Stimulated activated CD8-positive, alpha-beta memory T cell treated with anti-CD3 and anti-CD28 coated beads, Interleukin-12 subunit alpha, Interleukin-12 subunit beta, amount 100 ng/mL, for 1 hour (primary cell): ENCODE results near the gene ATAD5.
"Not testable (repeated sequence)": the region's sequence is repeated elsewhere in the genome, so short reads cannot be mapped to it uniquely, and the experiment has no call there.

Source experiments
- DNase-seq: peaks from one replicate; pipeline ENCODE4 v3.0.0-alpha.2; 2020; ENCODE audit warnings: low read depth

Gene ATAD5

GRCh38 chr17:30824002-30824355, 7.8 kb upstream of the ATAD5 start:
- no peak for DNase-seq

GRCh38 chr17:30824356-30825145, 7.2 kb upstream of the ATAD5 start, which contains the start of gene CRLF3:
Gene CRLF3 (minus strand): TSS chr17:30824692. CDS start chr17:30824651, 41 bp downstream.
- peak; percentile 78 for DNase-seq

- no peak for DNase-seq
These were observed 4.7 kb upstream of the ATAD5 start for GRCh38 chr17:30827082-30827481.

DNA sequence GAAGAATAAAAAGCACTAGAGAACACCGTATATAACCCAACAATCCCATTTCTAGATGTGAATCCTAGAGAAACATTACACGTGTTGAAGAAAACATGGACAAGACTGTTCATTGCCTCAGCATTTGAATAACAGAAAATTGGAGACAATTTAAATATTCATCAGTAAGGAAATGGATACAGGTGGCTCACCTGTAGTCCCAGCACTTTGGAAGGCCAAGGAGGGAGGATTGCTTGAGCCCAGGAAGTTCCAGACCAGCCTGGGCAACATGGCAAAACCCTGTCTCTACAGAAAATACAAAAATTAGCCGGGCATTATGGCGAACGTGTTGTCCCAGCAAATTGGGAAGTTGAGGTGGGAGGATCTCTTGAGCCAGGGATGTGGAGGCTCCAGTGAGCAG, 2.7 kb upstream of the ATAD5 start:
- DNase-seq: no peak

GRCh38 chr17:30831257-30831656, 509 bp upstream of the ATAD5 start:
- no peak for DNase-seq

GRCh38 chr17:30832438-30833124, 815 bp downstream of the ATAD5 start:
- DNase-seq: no peak

DNA sequence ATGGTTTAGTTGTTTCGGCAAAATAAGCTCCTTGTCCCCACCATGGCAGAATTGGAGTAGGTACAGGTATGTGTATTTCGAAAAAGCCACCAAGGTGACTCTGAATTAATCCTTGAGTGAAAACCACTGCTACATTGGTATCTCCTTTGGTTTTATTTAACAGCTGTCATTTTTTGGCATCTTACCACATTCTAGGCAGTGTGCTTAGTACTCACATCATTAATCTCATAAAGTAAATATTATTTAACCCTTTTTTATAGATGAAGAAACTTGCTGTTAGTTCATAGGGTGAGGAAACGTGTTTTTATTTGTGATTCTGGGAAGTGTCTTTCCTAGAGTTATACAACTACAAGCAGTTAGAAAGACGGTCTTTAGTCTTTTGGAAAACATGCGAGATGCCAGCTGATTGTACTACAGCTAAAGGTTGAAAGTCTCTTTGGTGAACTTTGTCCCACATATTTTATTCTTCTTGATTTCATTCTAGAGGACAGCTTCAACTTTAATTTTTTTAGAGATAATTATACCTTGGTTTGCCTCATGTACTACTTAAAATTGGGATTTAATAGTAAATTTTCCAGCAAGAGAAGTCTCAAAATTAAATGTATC, 6.5 kb downstream of the ATAD5 start:
- DNase-seq: no peak

GRCh38 chr17:30840771-30841170, 9.0 kb downstream of the ATAD5 start:
- DNase-seq: no peak

DNA sequence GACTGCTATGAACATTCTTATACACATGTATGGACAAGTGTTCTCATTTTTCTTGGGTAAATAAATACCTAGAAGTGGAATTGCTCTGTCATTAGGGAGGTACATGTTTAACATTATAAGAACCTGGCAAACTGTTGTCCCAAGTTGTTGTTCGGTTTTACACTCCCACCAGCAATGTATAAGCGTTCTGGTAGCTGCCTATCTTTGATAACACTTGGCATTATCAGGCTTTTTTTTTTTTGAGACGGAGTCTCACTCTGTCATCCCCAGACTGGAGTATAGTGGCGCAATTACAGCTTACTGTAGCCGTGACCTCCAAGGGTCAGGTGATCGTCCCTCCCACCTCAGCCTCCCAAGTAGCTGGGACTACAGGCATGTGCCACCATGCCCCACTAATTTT, 16.3 kb downstream of the ATAD5 start:
- no peak for DNase-seq

- DNase-seq: no peak
These were observed 22.4 kb downstream of the ATAD5 start for GRCh38 chr17:30854146-30854545.

GRCh38 chr17:30858556-30859250, 26.9 kb downstream of the ATAD5 start:
- DNase-seq: no peak

DNA sequence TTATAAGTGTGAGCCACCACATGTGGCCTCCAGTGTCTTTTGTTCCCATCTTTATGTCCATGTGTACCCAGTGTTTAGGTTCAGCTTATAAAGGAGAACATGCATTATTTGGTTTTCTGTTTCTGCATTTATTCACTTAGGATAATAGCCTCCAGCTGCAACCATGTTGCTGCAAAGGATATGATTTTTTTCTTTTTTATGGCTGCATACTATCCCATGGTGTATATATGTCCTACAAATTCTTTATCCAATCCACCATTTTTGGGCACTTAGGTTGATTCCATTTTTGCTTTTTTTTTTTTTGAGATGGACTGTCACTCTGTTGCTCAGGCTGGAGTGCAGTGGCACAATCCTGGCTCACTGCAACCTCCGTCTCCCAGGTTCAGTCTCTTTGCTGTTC, 32.9 kb downstream of the ATAD5 start:
- no peak for DNase-seq

DNA sequence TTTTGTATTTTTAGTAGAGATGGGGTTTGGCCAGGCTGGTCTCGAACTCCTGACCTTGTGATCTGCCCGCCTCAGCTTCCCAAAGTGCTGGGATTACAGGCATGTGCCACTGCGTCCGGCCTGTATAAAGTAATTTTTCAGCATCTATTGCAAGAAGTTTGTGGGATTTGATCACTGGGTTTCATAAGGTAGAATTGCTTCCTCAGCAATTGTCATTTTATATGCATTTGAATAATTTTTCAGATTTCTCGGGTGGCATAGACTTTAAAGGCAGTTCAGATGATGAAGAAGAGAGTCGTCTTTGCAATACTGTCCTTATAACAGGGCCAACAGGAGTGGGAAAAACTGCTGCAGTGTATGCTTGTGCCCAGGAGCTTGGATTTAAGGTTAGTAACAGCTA, 37.2 kb downstream of the ATAD5 start:
- no peak for DNase-seq

DNA sequence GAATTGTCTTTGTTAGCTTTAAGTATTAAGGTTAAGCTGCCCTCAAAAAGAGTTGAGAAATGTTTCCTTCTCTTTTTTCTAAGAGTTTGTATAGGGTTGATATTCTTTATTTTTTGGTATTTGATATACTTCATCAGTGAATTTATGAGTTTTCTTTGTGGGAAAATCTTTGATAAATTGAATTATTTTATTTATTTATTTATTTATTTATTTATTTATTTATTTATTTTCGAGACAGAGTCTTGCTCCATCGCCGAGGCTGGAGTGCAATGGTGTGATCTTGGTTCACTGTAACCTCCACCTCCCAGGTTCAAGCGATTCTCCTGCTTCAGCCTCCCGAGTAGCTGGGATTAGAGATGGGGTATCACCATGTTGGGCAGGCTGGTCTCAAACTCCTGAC, 54.4 kb downstream of the ATAD5 start:
- DNase-seq: no peak

- DNase-seq: no peak
These were observed 62.5 kb downstream of the ATAD5 start for GRCh38 chr17:30894236-30894635.

DNA sequence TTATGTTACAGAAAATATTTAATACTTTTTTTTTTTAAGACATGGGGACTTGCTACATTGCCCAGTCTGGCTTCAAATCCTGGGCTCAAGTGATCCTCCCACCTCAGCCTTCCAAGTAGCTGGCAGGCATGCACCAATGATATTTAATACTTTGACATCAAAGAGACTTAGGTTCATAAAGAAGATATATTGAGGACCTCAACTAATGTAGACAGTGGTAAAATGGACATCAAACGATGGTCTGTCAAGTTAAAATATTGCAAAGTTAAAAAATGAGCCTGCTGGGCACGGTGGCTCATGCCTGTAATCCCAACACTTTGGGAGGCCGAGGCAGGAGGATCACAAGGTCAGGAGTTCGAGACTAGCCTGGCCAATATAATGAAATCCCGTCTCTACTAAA, 65.5 kb downstream of the ATAD5 start:
- no peak for DNase-seq

DNA sequence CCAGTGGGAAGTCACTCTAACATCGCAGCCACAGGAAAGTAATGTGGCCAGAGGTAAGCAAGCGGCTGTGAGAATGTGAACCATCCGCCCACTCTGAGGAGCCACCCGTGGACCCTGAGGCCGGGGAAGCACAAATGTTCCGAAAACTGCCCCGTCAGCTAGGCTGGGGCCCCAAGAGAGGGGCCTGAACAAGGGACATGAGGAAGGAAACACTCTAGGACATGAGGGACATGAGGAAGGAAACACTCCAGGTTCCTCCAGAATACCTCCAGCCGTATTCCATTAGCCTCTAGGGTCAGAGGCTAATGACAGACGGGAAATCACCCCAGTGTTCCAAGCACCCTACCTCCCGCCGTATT, 74.0 kb downstream of the ATAD5 start:
- DNase-seq: no peak

DNA sequence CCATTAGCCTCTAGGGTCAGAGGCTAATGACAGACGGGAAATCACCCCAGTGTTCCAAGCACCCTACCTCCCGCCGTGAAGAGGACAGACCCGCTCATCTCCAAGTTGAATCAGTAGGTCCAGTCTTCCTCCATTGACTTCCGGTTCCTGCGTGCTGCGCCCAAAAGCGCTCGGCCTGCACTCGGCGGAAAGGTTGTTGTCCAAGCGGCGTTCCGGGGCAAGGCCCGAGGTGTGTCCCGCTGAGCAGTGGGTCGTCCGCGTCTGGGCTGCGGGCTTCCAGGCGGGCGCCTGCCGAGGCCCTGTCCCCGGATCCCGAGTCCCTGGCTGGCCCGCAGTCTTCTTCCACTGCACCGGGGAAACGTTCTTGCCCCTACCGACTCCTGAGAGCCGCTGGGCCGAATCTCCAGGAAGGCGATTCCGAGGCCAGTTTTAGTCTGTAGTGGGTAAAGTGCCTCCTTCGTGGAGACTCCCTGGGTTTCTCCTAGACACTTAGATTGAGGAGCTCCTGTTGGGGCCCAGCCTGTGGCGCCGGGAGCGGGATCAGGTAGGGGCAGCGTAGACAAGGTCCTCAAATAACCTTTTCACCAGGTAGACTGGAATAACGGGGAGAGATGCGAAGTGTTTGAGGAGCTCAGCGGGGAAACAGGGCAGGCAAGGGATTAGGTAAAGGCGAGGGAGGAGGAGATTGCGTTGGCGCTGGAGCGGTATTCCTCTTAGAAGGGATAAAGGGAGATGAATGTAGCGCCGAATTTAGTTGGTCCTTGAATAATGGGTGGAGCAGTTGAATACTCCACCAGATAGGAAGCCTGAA, 74.5 kb downstream of the ATAD5 start, which contains the start of gene TEFM:
TSS of gene TEFM (minus strand) at position 138 of the 811 bp plus-strand sequence. CDS start at position 98, 40 bp downstream.
- peak; percentile 80 for DNase-seq

- DNase-seq: no peak
These were observed 77.1 kb downstream of the ATAD5 start for GRCh38 chr17:30908717-30909420.

- not testable (repeated sequence) for DNase-seq
These were observed 78.4 kb downstream of the ATAD5 start for GRCh38 chr17:30910151-30910550.

DNA sequence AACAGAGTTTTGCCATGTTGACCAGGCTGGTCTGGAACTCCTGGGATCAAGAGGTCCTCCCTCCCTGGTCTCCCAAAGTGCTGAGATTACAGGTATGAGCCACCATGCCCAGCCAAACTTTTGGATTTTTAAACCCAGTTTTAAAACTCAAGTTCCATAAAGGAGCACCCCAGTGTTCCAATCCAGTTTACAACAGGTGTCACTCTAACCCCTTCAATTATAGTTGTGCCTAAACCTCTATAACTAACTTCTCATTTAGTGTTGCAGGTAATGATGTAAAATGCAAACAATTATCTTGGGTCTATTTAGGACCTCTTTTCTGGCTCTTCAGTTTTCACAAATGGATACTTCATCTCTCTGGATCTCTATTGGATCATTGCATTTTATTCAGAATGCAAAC, 82.2 kb downstream of the ATAD5 start:
- DNase-seq: no peak
